HEK293 (cell line): ENCODE results near the gene BET1L.

ENCODE experiments used
- FEZF1 ChIP-seq: fragments of 450-650 bp; formaldehyde crosslinking; IDR thresholded peaks from 2 replicates; pipeline ENCODE4 v1.5.1; 2016; ENCODE audit warnings: missing biosample characterization, missing genetic modification characterization
- REST ChIP-seq: fragments of 450-650 bp; formaldehyde crosslinking; IDR thresholded peaks from 2 replicates; pipeline ENCODE4 v1.5.1; 2016; ENCODE audit warnings: missing biosample characterization, missing genetic modification characterization
- TCF7L2 ChIP-seq: IDR thresholded peaks from 2 replicates; pipeline ENCODE4 v1.6.1; 2011; ENCODE audit warnings: low read depth, mild to moderate bottlenecking, inconsistent platforms, low read length, moderate library complexity, borderline replicate concordance
- YY1 ChIP-seq: fragments of 450-650 bp; formaldehyde crosslinking; IDR thresholded peaks from 2 replicates; pipeline ENCODE4 v1.5.1; 2018; ENCODE audit warnings: missing biosample characterization, missing genetic modification characterization
- ZBTB8A ChIP-seq: fragments of 450-650 bp; formaldehyde crosslinking; IDR thresholded peaks from 2 replicates; pipeline ENCODE4 v1.5.1; 2016; ENCODE audit warnings: missing biosample characterization, missing genetic modification characterization
- ZFP41 ChIP-seq: fragments of 450-650 bp; formaldehyde crosslinking; IDR thresholded peaks from 2 replicates; pipeline ENCODE4 v1.5.1; 2016; ENCODE audit warnings: missing biosample characterization, missing genetic modification characterization, borderline replicate concordance
- ZNF239 ChIP-seq: fragments of 450-650 bp; formaldehyde crosslinking; IDR thresholded peaks from 2 replicates; pipeline ENCODE4 v1.5.1; 2016; ENCODE audit warnings: missing biosample characterization, missing genetic modification characterization
- ZNF292 ChIP-seq: fragments of 450-650 bp; formaldehyde crosslinking; IDR thresholded peaks from 2 replicates; pipeline ENCODE4 v1.5.1; 2016; ENCODE audit warnings: low read depth, missing biosample characterization, missing genetic modification characterization, borderline replicate concordance
- ZNF398 ChIP-seq: fragments of 450-650 bp; formaldehyde crosslinking; IDR thresholded peaks from 2 replicates; pipeline ENCODE4 v1.5.1; 2017; ENCODE audit warnings: missing biosample characterization, missing genetic modification characterization
- ZNF549 ChIP-seq: fragments of 450-650 bp; IDR thresholded peaks from 2 replicates; pipeline ENCODE4 v1.5.1; 2018; ENCODE audit warnings: missing biosample characterization, missing genetic modification characterization, mild to moderate bottlenecking, inconsistent platforms, moderate library complexity
- ZNF830 ChIP-seq: fragments of 450-650 bp; IDR thresholded peaks from 2 replicates; pipeline ENCODE4 v1.5.0; 2018; ENCODE audit warnings: missing biosample characterization, missing genetic modification characterization, low read depth, mild to moderate bottlenecking, moderate library complexity
- ZSCAN5A ChIP-seq: fragments of 450-650 bp; formaldehyde crosslinking; IDR thresholded peaks from 2 replicates; pipeline ENCODE4 v1.5.1; 2016; ENCODE audit warnings: missing biosample characterization, missing genetic modification characterization
- TF ChIP-seq, protein P1 (sequence below): fragments of 450-650 bp; formaldehyde crosslinking; IDR thresholded peaks from 2 replicates; pipeline ENCODE4 v1.5.1; 2016; ENCODE audit warnings: missing biosample characterization, missing genetic modification characterization
- TF ChIP-seq, protein P2 (sequence below): fragments of 450-650 bp; IDR thresholded peaks from 2 replicates; pipeline ENCODE4 v1.5.1; 2018; ENCODE audit warnings: missing biosample characterization, mild to moderate bottlenecking, missing genetic modification characterization

DNA sequence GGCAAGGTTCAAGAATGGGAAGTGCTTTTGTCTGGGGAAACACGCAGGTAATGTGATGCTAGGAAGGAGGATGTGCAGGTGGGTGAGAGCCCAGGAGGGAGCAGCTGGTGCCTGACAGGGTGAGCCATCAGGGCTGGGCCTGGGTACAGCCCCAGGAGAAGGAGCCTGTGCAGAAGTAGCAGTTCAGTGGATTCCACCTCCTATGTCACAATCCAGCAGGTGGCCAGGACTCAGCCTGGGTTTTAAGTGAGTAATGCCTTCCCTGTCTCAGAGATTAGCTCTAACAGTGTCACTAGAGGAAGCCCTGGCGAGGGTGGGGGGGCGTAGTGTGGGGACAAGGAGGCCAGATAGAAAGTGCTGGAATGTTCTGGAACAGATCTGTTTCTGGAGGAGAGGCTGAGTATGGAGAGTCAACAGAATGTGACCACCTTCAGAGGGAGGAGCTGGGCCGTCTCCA lies 8.4 kb upstream of the BET1L start:
- TF ChIP-seq, protein P1, sequence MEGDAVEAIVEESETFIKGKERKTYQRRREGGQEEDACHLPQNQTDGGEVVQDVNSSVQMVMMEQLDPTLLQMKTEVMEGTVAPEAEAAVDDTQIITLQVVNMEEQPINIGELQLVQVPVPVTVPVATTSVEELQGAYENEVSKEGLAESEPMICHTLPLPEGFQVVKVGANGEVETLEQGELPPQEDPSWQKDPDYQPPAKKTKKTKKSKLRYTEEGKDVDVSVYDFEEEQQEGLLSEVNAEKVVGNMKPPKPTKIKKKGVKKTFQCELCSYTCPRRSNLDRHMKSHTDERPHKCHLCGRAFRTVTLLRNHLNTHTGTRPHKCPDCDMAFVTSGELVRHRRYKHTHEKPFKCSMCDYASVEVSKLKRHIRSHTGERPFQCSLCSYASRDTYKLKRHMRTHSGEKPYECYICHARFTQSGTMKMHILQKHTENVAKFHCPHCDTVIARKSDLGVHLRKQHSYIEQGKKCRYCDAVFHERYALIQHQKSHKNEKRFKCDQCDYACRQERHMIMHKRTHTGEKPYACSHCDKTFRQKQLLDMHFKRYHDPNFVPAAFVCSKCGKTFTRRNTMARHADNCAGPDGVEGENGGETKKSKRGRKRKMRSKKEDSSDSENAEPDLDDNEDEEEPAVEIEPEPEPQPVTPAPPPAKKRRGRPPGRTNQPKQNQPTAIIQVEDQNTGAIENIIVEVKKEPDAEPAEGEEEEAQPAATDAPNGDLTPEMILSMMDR = no peak
- TF ChIP-seq ZSCAN5A (tag by site-specific recombination) (no peak), TCF7L2 (no peak), FEZF1 (tag by site-specific recombination) (no peak), ZNF398 (tag by site-specific recombination) (no peak), ZNF239 (tag by site-specific recombination) (no peak), ZNF292 (tag by site-specific recombination) (no peak), ZNF549 (tag by site-specific recombination) (no peak), ZNF830 (tag by site-specific recombination) (no peak), YY1 (tag by site-specific recombination) (no peak), ZBTB8A (tag by site-specific recombination) (no peak), REST (tag by site-specific recombination) (no peak), ZFP41 (tag by site-specific recombination) (no peak)
- TF ChIP-seq, protein P2, sequence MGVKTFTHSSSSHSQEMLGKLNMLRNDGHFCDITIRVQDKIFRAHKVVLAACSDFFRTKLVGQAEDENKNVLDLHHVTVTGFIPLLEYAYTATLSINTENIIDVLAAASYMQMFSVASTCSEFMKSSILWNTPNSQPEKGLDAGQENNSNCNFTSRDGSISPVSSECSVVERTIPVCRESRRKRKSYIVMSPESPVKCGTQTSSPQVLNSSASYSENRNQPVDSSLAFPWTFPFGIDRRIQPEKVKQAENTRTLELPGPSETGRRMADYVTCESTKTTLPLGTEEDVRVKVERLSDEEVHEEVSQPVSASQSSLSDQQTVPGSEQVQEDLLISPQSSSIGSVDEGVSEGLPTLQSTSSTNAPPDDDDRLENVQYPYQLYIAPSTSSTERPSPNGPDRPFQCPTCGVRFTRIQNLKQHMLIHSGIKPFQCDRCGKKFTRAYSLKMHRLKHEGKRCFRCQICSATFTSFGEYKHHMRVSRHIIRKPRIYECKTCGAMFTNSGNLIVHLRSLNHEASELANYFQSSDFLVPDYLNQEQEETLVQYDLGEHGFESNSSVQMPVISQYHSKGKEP (tag by site-specific recombination) = no peak
